Measurements from ENCODE around the gene PRUNE2.

GRCh38 chr9:76576344-76576743 lies 329.6 kb downstream of the PRUNE2 start:
- TF ChIP-seq GABPA (IDR thresholded peaks at IDR 0.05; ENCODE audit: low read depth) (no peak), SPI1 (IDR thresholded peaks at IDR 0.05; ENCODE audit: borderline replicate concordance, low read depth) (peak; percentile 92), CTCF (IDR thresholded peaks at IDR 0.05; ENCODE audit: insufficient read depth, low read length) (no peak), POLR2AphosphoS5 (IDR thresholded peaks at IDR 0.05; ENCODE audit: low read depth) (peak; percentile 94)
- TF ChIP-seq, protein P1, sequence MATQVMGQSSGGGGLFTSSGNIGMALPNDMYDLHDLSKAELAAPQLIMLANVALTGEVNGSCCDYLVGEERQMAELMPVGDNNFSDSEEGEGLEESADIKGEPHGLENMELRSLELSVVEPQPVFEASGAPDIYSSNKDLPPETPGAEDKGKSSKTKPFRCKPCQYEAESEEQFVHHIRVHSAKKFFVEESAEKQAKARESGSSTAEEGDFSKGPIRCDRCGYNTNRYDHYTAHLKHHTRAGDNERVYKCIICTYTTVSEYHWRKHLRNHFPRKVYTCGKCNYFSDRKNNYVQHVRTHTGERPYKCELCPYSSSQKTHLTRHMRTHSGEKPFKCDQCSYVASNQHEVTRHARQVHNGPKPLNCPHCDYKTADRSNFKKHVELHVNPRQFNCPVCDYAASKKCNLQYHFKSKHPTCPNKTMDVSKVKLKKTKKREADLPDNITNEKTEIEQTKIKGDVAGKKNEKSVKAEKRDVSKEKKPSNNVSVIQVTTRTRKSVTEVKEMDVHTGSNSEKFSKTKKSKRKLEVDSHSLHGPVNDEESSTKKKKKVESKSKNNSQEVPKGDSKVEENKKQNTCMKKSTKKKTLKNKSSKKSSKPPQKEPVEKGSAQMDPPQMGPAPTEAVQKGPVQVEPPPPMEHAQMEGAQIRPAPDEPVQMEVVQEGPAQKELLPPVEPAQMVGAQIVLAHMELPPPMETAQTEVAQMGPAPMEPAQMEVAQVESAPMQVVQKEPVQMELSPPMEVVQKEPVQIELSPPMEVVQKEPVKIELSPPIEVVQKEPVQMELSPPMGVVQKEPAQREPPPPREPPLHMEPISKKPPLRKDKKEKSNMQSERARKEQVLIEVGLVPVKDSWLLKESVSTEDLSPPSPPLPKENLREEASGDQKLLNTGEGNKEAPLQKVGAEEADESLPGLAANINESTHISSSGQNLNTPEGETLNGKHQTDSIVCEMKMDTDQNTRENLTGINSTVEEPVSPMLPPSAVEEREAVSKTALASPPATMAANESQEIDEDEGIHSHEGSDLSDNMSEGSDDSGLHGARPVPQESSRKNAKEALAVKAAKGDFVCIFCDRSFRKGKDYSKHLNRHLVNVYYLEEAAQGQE (IDR thresholded peaks at IDR 0.05; ENCODE audit: insufficient replicate concordance, low read depth), result no peak

Data from HL-60 (cell line).